PC-3 (cell line): ENCODE data around the gene IL17B. TPM values are rescaled to one million over a fixed set of nuclear protein-coding genes. Genes with fewer than 3 reads are reported as not detected.

Source experiments
- ATAC-seq: fragments of 200-7000 bp; cut with Tn5 transposase; 2 replicates; pipeline ENCODE4 v1.9.1; 2020; ENCODE audit warnings: mild to moderate bottlenecking, moderate library complexity
- BruUV-seq: library from RNA; stranded (reverse); fragments of 400-500 nt; replicated peaks from 2 replicates; lab custom pipeline; 2021; lab: Mats Ljungman, UMichigan
- CTCF ChIA-PET: fragments of 300-600 bp; sonication (Branson Sonifier 250); formaldehyde crosslinking; loops from one replicate; lab custom pipeline; 2022; ENCODE audit warnings: antibody characterized with exemption; lab: Charles Lee
- POLR2A ChIA-PET: fragments of 300-600 bp; sonication (Branson Sonifier 250); formaldehyde crosslinking; loops from one replicate; lab custom pipeline; 2022; ENCODE audit warnings: antibody characterized with exemption; ENCODE audit not compliant: unreplicated experiment; lab: Charles Lee
- DNase-seq: peaks from one replicate; pipeline ENCODE4 v3.0.0-alpha.2; 2015
- H2AFZ ChIP-seq: fragments of 300-600 bp; sonication (generic); 2 replicates; pipeline ENCODE4 v1.6.0; 2016; ENCODE audit warnings: antibody characterized with exemption, low read length
- H3F3A ChIP-seq: fragments of 300-600 bp; sonication (generic); one replicate; pipeline ENCODE4 v1.6.0; 2017; ENCODE audit warnings: antibody characterized with exemption, low read length, control low read depth, mild to moderate bottlenecking; ENCODE audit not compliant: unreplicated experiment
- H3K27ac ChIP-seq: fragments of 300-600 bp; sonication (generic); 2 replicates; pipeline ENCODE4 v1.5.1; 2016; ENCODE audit warnings: mild to moderate bottlenecking, low read length
- H3K27me3 ChIP-seq: fragments of 300-600 bp; sonication (generic); 2 replicates; pipeline ENCODE4 v1.6.1; 2016; ENCODE audit warnings: low read length, mixed read lengths
- H3K36me3 ChIP-seq: fragments of 300-600 bp; sonication (generic); 2 replicates; pipeline ENCODE4 v1.6.1; 2016; ENCODE audit warnings: low read depth, mixed run types, low read length, mixed read lengths
- H3K4me1 ChIP-seq: fragments of 300-600 bp; sonication (generic); 2 replicates; pipeline ENCODE4 v1.5.1; 2016; ENCODE audit warnings: low read length; ENCODE audit not compliant: insufficient read depth
- H3K4me2 ChIP-seq: fragments of 300-600 bp; sonication (generic); 2 replicates; pipeline ENCODE4 v1.6.0; 2016; ENCODE audit warnings: low read length
- H3K4me3 ChIP-seq: fragments of 300-600 bp; sonication (generic); 2 replicates; pipeline ENCODE4 v1.5.1; 2016; ENCODE audit warnings: mild to moderate bottlenecking, low read length, mixed read lengths
- H3K79me2 ChIP-seq: fragments of 300-600 bp; sonication (generic); 2 replicates; pipeline ENCODE4 v1.6.1; 2017; ENCODE audit warnings: low read length, mixed read lengths
- H3K9ac ChIP-seq: fragments of 300-600 bp; sonication (generic); 2 replicates; pipeline ENCODE4 v1.6.0; 2016; ENCODE audit warnings: mild to moderate bottlenecking, low read length
- H3K9me2 ChIP-seq: fragments of 300-600 bp; sonication (generic); replicated peaks from 2 replicates; pipeline ENCODE4 v1.6.1; 2016; ENCODE audit warnings: mixed run types, low read length, mixed read lengths
- H3K9me3 ChIP-seq: fragments of 300-600 bp; sonication (generic); 2 replicates; pipeline ENCODE4 v1.6.1; 2016; ENCODE audit warnings: low read length, mixed read lengths
- H4K20me1 ChIP-seq: fragments of 300-600 bp; sonication (generic); 2 replicates; pipeline ENCODE4 v1.6.1; 2016; ENCODE audit warnings: low read length, mixed read lengths
- EZH2 ChIP-seq: fragments of 300-600 bp; sonication (generic); IDR thresholded peaks from one replicate; pipeline ENCODE4 v1.6.1; 2017; ENCODE audit warnings: antibody characterized with exemption, mild to moderate bottlenecking, low read length; ENCODE audit not compliant: unreplicated experiment
- EZH2phosphoT487 ChIP-seq: fragments of 300-600 bp; sonication (generic); IDR thresholded peaks from 2 replicates; pipeline ENCODE4 v1.6.1; 2018; ENCODE audit warnings: mild to moderate bottlenecking, antibody characterized with exemption, low read length, borderline replicate concordance
- intact Hi-C: fragments of 100-400 bp; cut with micrococcal nuclease; formaldehyde crosslinking; loops from 2 replicates; pipeline ENCODE4 v1.9.0; 2023
- total RNA-seq: library from RNA; depleted of rRNA; stranded (reverse); fragments of >200 nt; gene quantifications from 2 replicates; pipeline ENCODE4 v1.2.3, GENCODE V29; 2014
- TF ChIP-seq, protein P1 (sequence below): fragments of 300-600 bp; sonication (generic); conservative IDR thresholded peaks from 2 replicates; pipeline ENCODE4 v1.5.1; 2017; ENCODE audit warnings: antibody characterized with exemption, low read depth, mild to moderate bottlenecking, low read length

IL17B gene
- total RNA-seq, 1 experiment from 2014 or later = not detected

GRCh38 chr5:149376104-149376503 is 3.0 kb downstream of the IL17B start:
- no peaks in the 10 kb centered on the region for H3K9me2 ChIP-seq
- H3K27me3 ChIP-seq = no peaks in the 10 kb centered on the region
- H3F3A ChIP-seq = no peaks in the 10 kb centered on the region
- no peaks in the 10 kb centered on the region for H4K20me1 ChIP-seq
- H3K79me2 ChIP-seq = no peaks in the 10 kb centered on the region
- H3K9ac ChIP-seq = no peak overlapping the region
- POLR2A ChIA-PET = no interaction called here
- CTCF ChIA-PET = no interaction called here
- intact Hi-C loops = no loop called here
- no peak overlapping the region for H3K27ac ChIP-seq
- H3K4me1 ChIP-seq = no peaks in the 10 kb centered on the region
- DNase-seq (no peak), ATAC-seq (no peak)
- TF ChIP-seq EZH2 (no peak), EZH2phosphoT487 (no peak)
- TF ChIP-seq, protein P1, sequence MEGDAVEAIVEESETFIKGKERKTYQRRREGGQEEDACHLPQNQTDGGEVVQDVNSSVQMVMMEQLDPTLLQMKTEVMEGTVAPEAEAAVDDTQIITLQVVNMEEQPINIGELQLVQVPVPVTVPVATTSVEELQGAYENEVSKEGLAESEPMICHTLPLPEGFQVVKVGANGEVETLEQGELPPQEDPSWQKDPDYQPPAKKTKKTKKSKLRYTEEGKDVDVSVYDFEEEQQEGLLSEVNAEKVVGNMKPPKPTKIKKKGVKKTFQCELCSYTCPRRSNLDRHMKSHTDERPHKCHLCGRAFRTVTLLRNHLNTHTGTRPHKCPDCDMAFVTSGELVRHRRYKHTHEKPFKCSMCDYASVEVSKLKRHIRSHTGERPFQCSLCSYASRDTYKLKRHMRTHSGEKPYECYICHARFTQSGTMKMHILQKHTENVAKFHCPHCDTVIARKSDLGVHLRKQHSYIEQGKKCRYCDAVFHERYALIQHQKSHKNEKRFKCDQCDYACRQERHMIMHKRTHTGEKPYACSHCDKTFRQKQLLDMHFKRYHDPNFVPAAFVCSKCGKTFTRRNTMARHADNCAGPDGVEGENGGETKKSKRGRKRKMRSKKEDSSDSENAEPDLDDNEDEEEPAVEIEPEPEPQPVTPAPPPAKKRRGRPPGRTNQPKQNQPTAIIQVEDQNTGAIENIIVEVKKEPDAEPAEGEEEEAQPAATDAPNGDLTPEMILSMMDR = no peak
- H3K36me3 ChIP-seq = no peaks in the 10 kb centered on the region
- no peak overlapping the region for H3K4me3 ChIP-seq
- no peak overlapping the region for H3K4me2 ChIP-seq
- no peak overlapping the region for H2AFZ ChIP-seq
- no peaks in the 10 kb centered on the region for H3K9me3 ChIP-seq
- BruUV-seq = no TSS peak

DNA sequence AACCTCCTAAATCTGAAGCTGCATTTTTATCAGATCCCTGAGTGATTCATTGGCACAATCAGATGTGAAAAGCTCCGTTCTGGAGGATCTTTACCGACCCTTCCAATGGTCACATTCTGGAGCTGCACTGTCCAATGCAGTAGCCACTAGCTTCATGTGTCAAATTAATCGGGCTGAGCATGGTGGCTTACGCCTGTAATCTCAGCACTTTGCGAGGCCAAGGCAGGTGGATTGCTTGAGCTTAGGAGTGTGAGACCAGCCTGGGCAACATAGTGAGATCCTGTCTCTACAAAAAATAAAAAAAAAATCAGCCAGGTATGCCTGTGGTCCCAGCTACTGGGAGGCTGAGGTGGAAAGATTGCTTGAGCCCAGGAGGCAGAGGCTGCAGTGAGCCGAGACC is 3.7 kb downstream of the IL17B start:
- no TSS peak for BruUV-seq

DNA sequence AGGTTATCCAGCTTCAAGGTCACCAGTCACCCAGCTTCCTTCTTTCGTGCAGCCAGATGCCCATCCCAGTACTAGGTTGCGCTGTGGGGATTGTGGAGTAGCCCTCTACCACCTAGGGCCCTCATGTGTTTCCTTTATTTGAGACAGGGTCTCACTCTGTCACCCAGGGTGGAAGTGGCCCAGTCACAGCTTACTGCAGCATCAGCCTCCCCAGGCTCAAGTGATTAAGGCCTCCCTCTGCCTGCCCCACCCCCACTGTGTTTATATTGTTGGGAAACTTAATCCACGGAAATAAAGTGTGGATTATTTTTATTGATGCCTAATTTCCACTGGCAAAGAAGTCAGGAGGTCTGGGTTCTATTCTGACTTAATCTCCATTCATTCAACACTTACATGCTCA is 4.3 kb downstream of the IL17B start:
- BruUV-seq = no TSS peak

More for the DNA sequence above, 3.7 kb downstream of the IL17B start:
- no peaks in the 10 kb centered on the region for H3K9me3 ChIP-seq
- H3K27me3 ChIP-seq = no peaks in the 10 kb centered on the region
- no peak overlapping the region for H2AFZ ChIP-seq
- no peak overlapping the region for H3K4me3 ChIP-seq
- CTCF ChIA-PET = interaction anchor here (1.1 kb wide), 1 partner anchor 63 kb away, joined by 3 read pairs; no protein-coding TSS in a partner anchor
- no peaks in the 10 kb centered on the region for H4K20me1 ChIP-seq
- no peaks in the 10 kb centered on the region for H3K79me2 ChIP-seq
- H3K4me1 ChIP-seq = no peaks in the 10 kb centered on the region
- H3K9me2 ChIP-seq = no peaks in the 10 kb centered on the region
- no peaks in the 10 kb centered on the region for H3F3A ChIP-seq
- intact Hi-C loops = no loop called here
- H3K36me3 ChIP-seq = no peaks in the 10 kb centered on the region
- TF ChIP-seq, protein P1 = no peak
- TF ChIP-seq EZH2 (no peak), EZH2phosphoT487 (no peak)
- POLR2A ChIA-PET = no interaction called here
- no peak overlapping the region for H3K9ac ChIP-seq
- H3K4me2 ChIP-seq = no peak overlapping the region
- ATAC-seq = no peak
- no peak for DNase-seq
- no peak overlapping the region for H3K27ac ChIP-seq

More for the DNA sequence above, 4.3 kb downstream of the IL17B start:
- H4K20me1 ChIP-seq = no peaks in the 10 kb centered on the region
- H3K9me3 ChIP-seq = no peaks in the 10 kb centered on the region
- ATAC-seq (no peak), DNase-seq (no peak)
- H3K9ac ChIP-seq = no peak overlapping the region
- no peaks in the 10 kb centered on the region for H3K4me1 ChIP-seq
- no peak overlapping the region for H2AFZ ChIP-seq
- CTCF ChIA-PET = interaction anchor here (0.7 to 1.1 kb wide), 2 partner anchors 60 to 64 kb away, joined by 3 read pairs; no protein-coding TSS in a partner anchor
- H3K4me3 ChIP-seq = no peak overlapping the region
- no peak overlapping the region for H3K27ac ChIP-seq
- H3K4me2 ChIP-seq = no peak overlapping the region
- H3K36me3 ChIP-seq = no peaks in the 10 kb centered on the region
- POLR2A ChIA-PET = no interaction called here
- no peaks in the 10 kb centered on the region for H3K27me3 ChIP-seq
- no peaks in the 10 kb centered on the region for H3K79me2 ChIP-seq
- intact Hi-C loops = no loop called here
- TF ChIP-seq EZH2phosphoT487 (no peak), EZH2 (no peak)
- TF ChIP-seq, protein P1 = no peak
- no peaks in the 10 kb centered on the region for H3F3A ChIP-seq
- no peaks in the 10 kb centered on the region for H3K9me2 ChIP-seq
